LHCN-M2 (cell line): ENCODE results near the gene DNAJA1. TPM values are rescaled to one million over a fixed set of nuclear protein-coding genes. Genes with fewer than 3 reads are reported as not detected.
"Not testable (repeated sequence)": the region's sequence is repeated elsewhere in the genome, so short reads cannot be mapped to it uniquely, and the experiment has no call there.

Experiments
- DNase-seq: peaks from one replicate; pipeline ENCODE4 v3.0.0-alpha.2; 2012; ENCODE audit warnings: low read depth
- total RNA-seq: library from RNA; depleted of rRNA; stranded (reverse); fragments of >200 nt; gene quantifications from 2 replicates; pipeline ENCODE4 v1.2.3, GENCODE V29; 2014; rRNA removed

DNAJA1 gene
- total RNA-seq, 1 experiment from 2014 or later: 196 TPM

GRCh38 chr9:33080534-33080933, 55.5 kb downstream of the DNAJA1 start:
- no peak for DNase-seq

DNA sequence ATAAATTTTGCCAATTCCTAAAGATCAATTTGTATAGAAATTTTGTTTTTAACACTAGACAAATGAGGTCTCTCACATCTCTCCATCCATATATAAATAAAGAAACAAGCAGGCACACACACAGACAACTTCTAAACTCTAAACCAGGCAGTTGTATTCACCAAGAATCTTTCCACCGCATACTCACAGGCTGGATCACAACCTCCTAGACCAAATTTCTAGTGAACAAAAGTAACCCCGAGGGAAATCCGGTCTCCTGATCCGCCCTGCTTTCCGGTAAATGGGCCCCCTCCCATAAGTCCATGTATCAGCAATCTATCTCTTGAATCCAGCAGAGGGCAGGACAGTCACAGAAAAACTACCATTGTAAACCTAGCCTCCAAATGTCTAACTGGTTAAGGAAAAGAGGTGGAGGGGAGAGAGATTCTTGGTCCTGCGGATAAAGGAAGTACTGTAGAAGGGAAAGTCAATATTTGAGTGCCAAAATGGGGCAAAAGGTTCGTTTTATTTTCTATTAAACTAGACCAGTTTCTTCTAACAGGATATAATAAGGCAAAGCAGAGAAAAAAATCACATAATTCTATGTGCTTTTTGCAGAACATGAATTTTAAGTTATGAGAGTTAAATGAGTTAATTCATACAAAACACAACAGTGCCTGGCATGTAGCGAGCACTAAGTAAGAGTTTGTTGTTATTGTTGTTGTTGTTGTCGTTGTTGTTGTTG, 56.2 kb downstream of the DNAJA1 start:
- peak; percentile 91 for DNase-seq

DNA sequence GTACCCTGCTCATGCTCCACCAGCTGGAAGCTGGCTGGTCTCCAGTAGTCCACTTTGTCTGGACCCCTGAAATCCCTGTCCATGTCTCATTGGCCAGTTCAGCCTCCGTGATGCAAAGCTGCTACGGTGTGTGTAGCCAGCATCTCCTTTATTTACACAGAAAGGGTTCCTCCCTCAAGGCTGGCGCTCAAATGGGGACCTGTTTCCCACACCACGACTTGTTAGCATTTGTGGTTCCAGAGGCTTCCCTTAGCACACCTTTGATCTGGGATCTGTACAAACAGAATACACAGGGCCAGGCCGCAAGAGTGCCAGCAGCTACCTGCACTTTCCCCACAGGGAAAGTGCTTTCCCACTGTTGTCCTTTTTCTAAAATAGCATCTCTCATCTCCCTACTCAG, 57.1 kb downstream of the DNAJA1 start:
- DNase-seq: no peak

- DNase-seq: no peak
These were observed 57.7 kb downstream of the DNAJA1 start for GRCh38 chr9:33082538-33083326.

DNA sequence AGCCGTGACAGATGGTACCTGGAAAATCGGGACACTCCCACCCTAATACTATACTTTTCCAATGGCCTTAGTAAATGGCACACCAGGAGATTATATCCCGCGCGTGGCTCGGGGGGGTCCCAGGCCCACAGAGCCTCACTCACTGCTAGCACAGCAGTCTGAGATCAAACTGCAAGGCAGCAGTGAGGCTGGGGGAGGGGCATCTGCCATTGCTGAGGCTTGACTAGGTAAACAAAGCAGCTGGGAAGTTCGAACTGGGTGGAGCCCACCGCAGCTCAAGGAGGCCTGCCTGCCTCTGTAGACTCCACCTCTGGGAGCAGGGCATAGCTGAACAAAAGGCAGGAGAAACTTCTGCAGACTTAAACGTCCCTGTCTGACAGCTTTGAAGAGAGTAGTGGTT, 60.6 kb downstream of the DNAJA1 start:
- not testable (repeated sequence) for DNase-seq

Other genes starting within 250 kb of the DNAJA1 start
- not detected in 2 replicates for gene TMEM215, start 241.7 kb upstream of the DNAJA1 start, total RNA-seq
- gene APTX, start 23.6 kb upstream of the DNAJA1 start, total RNA-seq: 39.0 and 43.7 TPM in 2 replicates
- 23.5 and 25.7 TPM in 2 replicates for gene SMU1, start 51.4 kb downstream of the DNAJA1 start, total RNA-seq
- gene B4GALT1, start 142.1 kb downstream of the DNAJA1 start, total RNA-seq: 28.8 and 34.8 TPM in 2 replicates
- gene SPINK4, start 214.9 kb downstream of the DNAJA1 start, total RNA-seq: not detected in 2 replicates
- 40.4 and 66.6 TPM in 2 replicates for gene BAG1, start 239.4 kb downstream of the DNAJA1 start, total RNA-seq
- gene CHMP5, start 239.8 kb downstream of the DNAJA1 start, total RNA-seq: 77.4 and 78.9 TPM in 2 replicates